ENCODE data around the gene CFAP73. TPM values are rescaled to one million over a fixed set of nuclear protein-coding genes. Genes with fewer than 3 reads are reported as not detected.

Gene CFAP73
- total RNA-seq, 2 donors from 2014 or later: 0.57 TPM; not detected in 1

DNA sequence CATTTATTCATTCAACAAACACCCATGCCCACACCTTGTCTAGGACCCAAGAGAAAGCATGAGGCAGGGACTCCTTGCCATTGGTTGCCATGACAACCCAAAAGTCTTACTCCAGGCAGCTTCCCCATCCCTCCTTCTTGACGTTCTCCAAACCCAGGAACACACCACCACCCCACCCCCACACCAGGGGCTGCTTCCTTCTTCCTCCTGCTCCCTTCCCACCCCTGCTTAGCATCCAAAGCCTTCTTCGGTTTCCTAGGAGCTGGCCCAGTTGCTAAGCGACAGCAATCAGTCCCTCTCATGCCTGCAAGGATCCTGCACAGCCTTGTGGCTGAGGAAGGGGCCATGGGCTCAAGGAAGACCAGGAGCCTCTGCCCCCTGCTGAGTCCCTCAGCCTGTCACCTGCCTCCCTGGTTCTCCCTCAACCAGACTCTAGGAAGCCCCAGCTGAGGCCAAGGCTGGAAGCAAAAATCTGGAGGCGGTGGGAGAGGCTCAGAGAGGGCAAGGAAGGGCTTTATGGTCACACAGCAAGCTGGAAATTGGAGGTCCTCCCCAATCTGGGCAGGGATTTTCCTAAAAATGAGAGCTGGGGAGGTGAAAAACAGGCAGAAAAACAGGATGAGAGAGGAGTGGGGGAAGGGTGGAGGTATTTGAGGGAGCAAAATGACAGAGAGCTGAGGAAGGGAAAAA is 29.4 kb upstream of the CFAP73 start:
- Histone ChIP-seq H3K4me3 (no peak overlapping the region), H3K27ac (no peak overlapping the region), H3K36me3 (no peaks in the 10 kb centered on the region), H3K4me1 (replicated peaks) (no peaks in the 10 kb centered on the region), H3K27me3 (replicated peaks; ENCODE audit: insufficient read depth) (no peaks in the 10 kb centered on the region), H3K9me3 (no peaks in the 10 kb centered on the region)
- intact Hi-C loops (cut with DNase I): no loop called here
- no peak for DNase-seq (ENCODE audit: low spot score)
- TF ChIP-seq POLR2AphosphoS5 (IDR thresholded peaks at IDR 0.05) (no peak), POLR2A (IDR thresholded peaks at IDR 0.05) (no peak)
- TF ChIP-seq, protein P1, sequence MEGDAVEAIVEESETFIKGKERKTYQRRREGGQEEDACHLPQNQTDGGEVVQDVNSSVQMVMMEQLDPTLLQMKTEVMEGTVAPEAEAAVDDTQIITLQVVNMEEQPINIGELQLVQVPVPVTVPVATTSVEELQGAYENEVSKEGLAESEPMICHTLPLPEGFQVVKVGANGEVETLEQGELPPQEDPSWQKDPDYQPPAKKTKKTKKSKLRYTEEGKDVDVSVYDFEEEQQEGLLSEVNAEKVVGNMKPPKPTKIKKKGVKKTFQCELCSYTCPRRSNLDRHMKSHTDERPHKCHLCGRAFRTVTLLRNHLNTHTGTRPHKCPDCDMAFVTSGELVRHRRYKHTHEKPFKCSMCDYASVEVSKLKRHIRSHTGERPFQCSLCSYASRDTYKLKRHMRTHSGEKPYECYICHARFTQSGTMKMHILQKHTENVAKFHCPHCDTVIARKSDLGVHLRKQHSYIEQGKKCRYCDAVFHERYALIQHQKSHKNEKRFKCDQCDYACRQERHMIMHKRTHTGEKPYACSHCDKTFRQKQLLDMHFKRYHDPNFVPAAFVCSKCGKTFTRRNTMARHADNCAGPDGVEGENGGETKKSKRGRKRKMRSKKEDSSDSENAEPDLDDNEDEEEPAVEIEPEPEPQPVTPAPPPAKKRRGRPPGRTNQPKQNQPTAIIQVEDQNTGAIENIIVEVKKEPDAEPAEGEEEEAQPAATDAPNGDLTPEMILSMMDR (IDR thresholded peaks at IDR 0.05): no peak
- WGBS: 31% methylated on average over 4 of the region's 4 CpGs

DNA sequence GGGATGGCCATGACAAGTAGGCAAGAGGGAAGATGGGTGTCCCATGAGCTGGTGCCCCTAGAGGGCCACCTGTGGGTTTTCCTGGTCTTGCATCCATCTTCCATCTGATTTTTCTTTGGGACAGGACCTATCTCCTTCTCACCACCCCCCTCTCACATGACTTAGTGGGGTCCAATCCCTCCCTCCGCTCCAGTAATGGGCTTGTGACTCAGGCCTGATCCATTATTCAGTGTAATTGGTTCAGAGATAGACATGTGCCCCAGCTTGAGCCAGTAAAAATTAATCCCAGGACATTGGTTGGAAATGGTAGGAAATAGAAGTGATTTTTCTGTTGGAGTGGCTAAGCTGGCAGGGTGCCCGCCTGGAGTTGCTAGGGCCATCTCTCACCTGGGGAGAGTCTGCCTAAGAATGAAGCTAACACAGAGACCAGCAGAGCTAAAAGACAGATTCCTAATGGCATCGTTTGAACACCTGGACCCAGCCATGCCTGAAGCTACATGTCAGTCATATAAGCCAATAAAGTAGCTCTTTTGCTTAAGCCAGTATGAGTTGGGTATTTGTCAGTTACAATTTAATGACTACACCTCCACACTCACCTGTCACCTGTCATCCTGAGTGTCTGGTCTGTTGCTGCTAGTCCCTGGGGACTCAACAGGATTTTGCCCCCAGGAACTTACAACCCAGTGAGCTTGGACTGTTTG is 28.7 kb upstream of the CFAP73 start:
- Histone ChIP-seq H3K27me3 (replicated peaks; ENCODE audit: insufficient read depth) (no peaks in the 10 kb centered on the region), H3K4me1 (replicated peaks) (no peaks in the 10 kb centered on the region), H3K36me3 (no peaks in the 10 kb centered on the region), H3K4me3 (no peak overlapping the region), H3K9me3 (no peaks in the 10 kb centered on the region), H3K27ac (no peak overlapping the region)
- intact Hi-C loops (cut with DNase I): no loop called here
- TF ChIP-seq POLR2AphosphoS5 (IDR thresholded peaks at IDR 0.05) (no peak), POLR2A (IDR thresholded peaks at IDR 0.05) (no peak)
- TF ChIP-seq, protein P1 (IDR thresholded peaks at IDR 0.05): no peak
- no peak for DNase-seq (ENCODE audit: low spot score)
- 58% methylated on average over 3 of the region's 3 CpGs for WGBS

DNA sequence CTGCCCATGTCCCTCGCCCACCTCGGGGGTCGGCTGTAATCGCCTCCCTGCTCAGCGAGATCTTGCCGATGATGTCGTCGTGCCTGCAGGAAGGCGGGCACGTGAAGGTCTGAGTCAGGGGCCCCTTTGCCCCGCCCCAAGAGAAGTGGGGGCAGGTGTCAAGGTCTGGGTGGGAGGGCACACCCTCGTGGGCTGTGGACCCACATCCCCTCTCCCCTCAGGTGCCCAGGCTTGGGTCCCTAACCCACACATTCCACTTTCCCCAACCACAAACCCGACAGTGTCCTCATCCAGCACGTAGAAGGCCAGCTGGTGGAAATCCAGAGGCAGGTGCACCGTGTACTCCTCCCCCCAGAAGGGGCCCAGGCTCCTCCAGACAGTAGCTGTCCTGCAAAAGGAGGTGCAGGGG is 21.7 kb upstream of the CFAP73 start:
- H3K9me3 ChIP-seq: no peaks in the 10 kb centered on the region
- 34% methylated on average over 15 of the region's 15 CpGs for whole genome bisulfite sequencing
- intact Hi-C loops (cut with DNase I): no loop called here
- H3K4me1 ChIP-seq (replicated peaks): no peaks in the 10 kb centered on the region
- TF ChIP-seq POLR2A (IDR thresholded peaks at IDR 0.05): no peak
- no peak for TF ChIP-seq POLR2AphosphoS5 (IDR thresholded peaks at IDR 0.05)
- TF ChIP-seq, protein P1 (IDR thresholded peaks at IDR 0.05): no peak
- no peak overlapping the region for H3K4me3 ChIP-seq
- no peak overlapping the region for H3K27ac ChIP-seq
- no peak for DNase-seq (ENCODE audit: low spot score)
- H3K27me3 ChIP-seq (replicated peaks; ENCODE audit: insufficient read depth): no peaks in the 10 kb centered on the region
- H3K36me3 ChIP-seq: no peaks in the 10 kb centered on the region

- Histone ChIP-seq H3K9me3 (no peaks in the 10 kb centered on the region), H3K27me3 (replicated peaks; ENCODE audit: insufficient read depth) (no peaks in the 10 kb centered on the region), H3K27ac (no peak overlapping the region), H3K4me3 (no peak overlapping the region), H3K36me3 (no peaks in the 10 kb centered on the region), H3K4me1 (replicated peaks) (no peaks in the 10 kb centered on the region)
- WGBS: 58% methylated on average over 9 of the region's 9 CpGs
- no peak for TF ChIP-seq POLR2A (IDR thresholded peaks at IDR 0.05)
- TF ChIP-seq, protein P1 (IDR thresholded peaks at IDR 0.05): no peak
- TF ChIP-seq POLR2AphosphoS5 (IDR thresholded peaks at IDR 0.05): no peak
- intact Hi-C loops (cut with DNase I): no loop called here
- DNase-seq (ENCODE audit: low spot score): no peak
Measured at GRCh38 chr12:113128802-113129663, 20.5 kb upstream of the CFAP73 start.
